Transverse colon (tissue), 4 donors: ENCODE data around the gene SMAD3. TPM values are rescaled to one million over a fixed set of nuclear protein-coding genes. Genes with fewer than 3 reads are reported as not detected.

ENCODE experiments used
- DNase-seq: peaks from one replicate; pipeline ENCODE4 v3.0.0-alpha.2; 2019
- H3K27ac ChIP-seq, 4 donors: fragments of 200-600 bp; sonication (generic); 2 replicates each; pipeline ENCODE4 v1.5.1; 2016 to 2018; ENCODE audit warnings: inconsistent platforms in 4 of 4
- H3K27me3 ChIP-seq: fragments of 200-600 bp; sonication (generic); 2 replicates; pipeline ENCODE4 v1.5.1; 2017; ENCODE audit warnings: inconsistent platforms
- H3K36me3 ChIP-seq, 4 donors: fragments of 200-600 bp; sonication (generic); 2 replicates each; pipeline ENCODE4 v1.5.1; 2017 to 2019; ENCODE audit warnings: inconsistent platforms in 4 of 4
- H3K4me1 ChIP-seq, 4 donors: fragments of 200-600 bp; sonication (generic); 2 replicates each; pipeline ENCODE4 v1.5.1; 2017 to 2020; ENCODE audit warnings: inconsistent platforms in 4 of 4
- H3K4me3 ChIP-seq, 4 donors: fragments of 200-600 bp; sonication (generic); 1 replicate in 1 of 4; 2 replicates in 3 of 4; pipeline versions ENCODE4 v1.5.1 to v1.6.1; 2017 to 2019; ENCODE audit warnings: inconsistent platforms in 4 of 4
- H3K9me3 ChIP-seq, 2 donors: fragments of 200-600 bp; sonication (generic); 2 replicates each; pipeline ENCODE4 v1.5.1; 2017 to 2019; ENCODE audit warnings: inconsistent platforms in 2 of 2
- EP300 ChIP-seq: sonication (generic); formaldehyde crosslinking; IDR thresholded peaks from one replicate; pipeline ENCODE4 v1.6.1; 2017; ENCODE audit warnings: antibody characterized with exemption, low read depth
- POLR2A ChIP-seq: fragments of 450-650 bp; IDR thresholded peaks from one replicate; pipeline ENCODE4 v1.6.1; 2016; ENCODE audit warnings: antibody characterized with exemption, mild to moderate bottlenecking, moderate library complexity
- POLR2AphosphoS5 ChIP-seq, 3 donors: sonication (generic); formaldehyde crosslinking; IDR thresholded peaks; one replicate each; pipeline ENCODE4 v1.6.1; 2016; ENCODE audit warnings: antibody characterized with exemption in 3 of 3
- WGBS, 2 donors: methylation state at CpG; one replicate each; pipeline ENCODE4 v1.1.5; 2018; ENCODE audit warnings: low coverage in 1 of 2; 5-methylcytosine and 5-hydroxymethylcytosine counted together
- in situ Hi-C, 4 donors: fragments of 200-750 bp; cut with MboI; loops; one replicate each; pipeline versions ENCODE4 v1.15.0 to v1.15.1; 2017; ENCODE audit warnings: low sequenced_read_pairs in 3 of 4, low pct_ligation_motif_present in 1 of 4, low pct_unique_long_range_greater_than_20kb in 1 of 4
- intact Hi-C: fragments of 100-400 bp; cut with DNase I; formaldehyde crosslinking; loops from one replicate; pipeline ENCODE4 v1.15.1; 2023; ENCODE audit warnings: low total_unique reads
- total RNA-seq, 4 donors: library from RNA; depleted of rRNA; stranded (reverse); fragments of >200 nt; gene quantifications; one replicate each; pipeline ENCODE4 v1.1.0, GENCODE V29; 2016
- TF ChIP-seq, protein P1 (sequence below), 5 experiments: fragments of 200-600 bp in 3 of 5; fragments of 450-650 bp in 2 of 5; sonication (generic) in 3 of 5; IDR thresholded peaks; 1 replicate in 2 of 5; 2 replicates in 3 of 5; pipeline ENCODE4 v1.5.1; 2016 to 2017; ENCODE audit warnings: antibody characterized with exemption in 5 of 5, inconsistent platforms in 3 of 5, mild to moderate bottlenecking in 2 of 5, moderate library complexity in 1 of 5

SMAD3 gene
- total RNA-seq, 4 donors from 2014 or later: 30.9 to 65.1 (median 57.0) TPM

GRCh38 chr15:67199881-67200763 is 134.7 kb downstream of the SMAD3 start:
- in situ Hi-C loops (no loop called here), intact Hi-C loops (no loop called here)
- Histone ChIP-seq H3K4me1 (peaks cover 0 to 7% (median 3%) of the 10 kb centered on the region in 4 donors), H3K27me3 (no peaks in the 10 kb centered on the region), H3K36me3 (peaks cover 0 to 9% (median 0%) of the 10 kb centered on the region in 4 donors), H3K4me3 (no peak overlapping the region), H3K27ac (no peak overlapping the region), H3K9me3 (no peaks in the 10 kb centered on the region)
- WGBS, 2 donors: 68 to 72% methylated on average over 5 to 8 of the region's 8 CpGs
- TF ChIP-seq POLR2AphosphoS5 (IDR thresholded peaks at IDR 0.05): no peak
- TF ChIP-seq EP300: no peak
- no peak for TF ChIP-seq POLR2A
- TF ChIP-seq, protein P1, sequence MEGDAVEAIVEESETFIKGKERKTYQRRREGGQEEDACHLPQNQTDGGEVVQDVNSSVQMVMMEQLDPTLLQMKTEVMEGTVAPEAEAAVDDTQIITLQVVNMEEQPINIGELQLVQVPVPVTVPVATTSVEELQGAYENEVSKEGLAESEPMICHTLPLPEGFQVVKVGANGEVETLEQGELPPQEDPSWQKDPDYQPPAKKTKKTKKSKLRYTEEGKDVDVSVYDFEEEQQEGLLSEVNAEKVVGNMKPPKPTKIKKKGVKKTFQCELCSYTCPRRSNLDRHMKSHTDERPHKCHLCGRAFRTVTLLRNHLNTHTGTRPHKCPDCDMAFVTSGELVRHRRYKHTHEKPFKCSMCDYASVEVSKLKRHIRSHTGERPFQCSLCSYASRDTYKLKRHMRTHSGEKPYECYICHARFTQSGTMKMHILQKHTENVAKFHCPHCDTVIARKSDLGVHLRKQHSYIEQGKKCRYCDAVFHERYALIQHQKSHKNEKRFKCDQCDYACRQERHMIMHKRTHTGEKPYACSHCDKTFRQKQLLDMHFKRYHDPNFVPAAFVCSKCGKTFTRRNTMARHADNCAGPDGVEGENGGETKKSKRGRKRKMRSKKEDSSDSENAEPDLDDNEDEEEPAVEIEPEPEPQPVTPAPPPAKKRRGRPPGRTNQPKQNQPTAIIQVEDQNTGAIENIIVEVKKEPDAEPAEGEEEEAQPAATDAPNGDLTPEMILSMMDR (IDR thresholded peaks at IDR 0.05): no peak
- no peak for DNase-seq

GRCh38 chr15:67201136-67201535 is 135.7 kb downstream of the SMAD3 start:
- in situ Hi-C loops: no loop called here
- intact Hi-C loops: no loop called here
- Histone ChIP-seq H3K4me3 (no peak overlapping the region), H3K27ac (no peak overlapping the region), H3K36me3 (peaks cover 0 to 9% (median 0%) of the 10 kb centered on the region in 4 donors), H3K9me3 (no peaks in the 10 kb centered on the region), H3K27me3 (no peaks in the 10 kb centered on the region), H3K4me1 (peaks cover 0 to 7% (median 3%) of the 10 kb centered on the region in 4 donors)
- no peak for DNase-seq
- TF ChIP-seq EP300 (no peak), POLR2AphosphoS5 (IDR thresholded peaks at IDR 0.05) (no peak), POLR2A (no peak)
- TF ChIP-seq, protein P1 (IDR thresholded peaks at IDR 0.05): no peak

GRCh38 chr15:67202091-67202490 is 136.7 kb downstream of the SMAD3 start:
- WGBS, 2 donors: 100% methylated on average over 2 of the region's 2 CpGs; no CpG with 5 or more reads in 1 of the 2 donors
- H3K9me3 ChIP-seq: no peaks in the 10 kb centered on the region
- TF ChIP-seq POLR2A: no peak
- TF ChIP-seq, protein P1 (IDR thresholded peaks at IDR 0.05): no peak
- intact Hi-C loops: no loop called here
- H3K27ac ChIP-seq: no peak overlapping the region
- H3K36me3 ChIP-seq: peaks cover 0 to 10% (median 0%) of the 10 kb centered on the region in 4 donors
- no peaks in the 10 kb centered on the region for H3K27me3 ChIP-seq
- H3K4me1 ChIP-seq: peaks cover 0 to 3% (median 1%) of the 10 kb centered on the region in 4 donors
- DNase-seq: no peak
- no peak overlapping the region for H3K4me3 ChIP-seq
- in situ Hi-C loops: no loop called here

DNA sequence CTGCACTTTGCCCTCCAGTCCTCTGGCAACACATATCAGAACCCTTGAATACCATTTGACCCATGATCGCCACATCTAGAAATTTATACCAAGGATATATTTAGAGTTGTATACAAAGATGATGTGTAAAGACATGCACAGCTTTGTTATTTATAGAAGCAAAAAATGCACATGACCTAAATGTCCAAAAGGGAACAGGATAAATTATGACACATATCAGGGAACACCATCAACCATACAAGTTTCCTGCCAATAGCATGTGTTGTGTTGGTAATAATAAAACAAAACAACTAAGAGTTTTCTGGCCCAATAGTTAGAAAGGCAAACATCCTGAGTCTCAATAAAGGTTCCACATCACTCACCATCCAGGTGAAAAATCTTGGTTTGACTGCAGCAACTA is 137.6 kb downstream of the SMAD3 start:
- TF ChIP-seq POLR2A (no peak), EP300 (no peak), POLR2AphosphoS5 (IDR thresholded peaks at IDR 0.05) (no peak)
- TF ChIP-seq, protein P1 (IDR thresholded peaks at IDR 0.05): no peak
- in situ Hi-C loops: no loop called here
- peaks cover 0 to 16% (median 1%) of the 10 kb centered on the region in 4 donors for H3K36me3 ChIP-seq

More for the DNA sequence above, 137.6 kb downstream of the SMAD3 start:
- H3K27ac ChIP-seq: no peak overlapping the region
- intact Hi-C loops: no loop called here
- 96 to 100% methylated on average over 1 of the region's 1 CpG for WGBS, 2 donors
- no peaks in the 10 kb centered on the region for H3K4me1 ChIP-seq
- no peaks in the 10 kb centered on the region for H3K9me3 ChIP-seq
- H3K4me3 ChIP-seq: no peak overlapping the region
- no peaks in the 10 kb centered on the region for H3K27me3 ChIP-seq
- DNase-seq: no peak
